Measurements from ENCODE around the gene DDX21. TPM values are rescaled to one million over a fixed set of nuclear protein-coding genes. Genes with fewer than 3 reads are reported as not detected.
A peak's percentile ranks its signal among the peaks of the same experiment; 100 is the strongest.

Gene DDX21
- total and polyA plus RNA-seq, 9 of the 15 experiments (the other 6 are each of a cell fraction or from before 2014, with no cell fraction given), result 143 to 365 (median 281) TPM

DNA sequence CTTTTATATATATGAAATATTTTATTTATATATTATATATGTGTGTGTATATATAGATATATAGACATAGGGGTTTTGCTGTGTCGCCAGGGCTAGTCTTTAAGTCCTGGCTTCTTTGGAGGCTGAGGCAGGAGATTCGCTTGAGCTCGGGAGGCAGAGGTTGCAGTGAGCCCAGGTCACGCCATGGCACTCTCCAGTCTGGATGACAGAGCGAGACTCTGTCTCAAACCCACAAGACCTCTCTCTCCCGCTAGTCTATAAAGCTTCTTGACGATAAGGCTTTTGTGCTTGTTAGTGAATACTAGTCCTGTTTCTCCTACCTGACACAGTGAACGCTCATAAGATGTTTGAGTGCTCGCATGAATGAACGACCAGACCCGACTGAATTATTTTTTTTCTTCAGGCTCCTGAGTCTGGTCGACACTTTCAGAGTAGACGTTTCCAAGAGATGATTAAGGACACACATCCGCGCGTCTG lies 577 bp upstream of the DDX21 start (continued):
- TF ChIP-seq, protein P1, sequence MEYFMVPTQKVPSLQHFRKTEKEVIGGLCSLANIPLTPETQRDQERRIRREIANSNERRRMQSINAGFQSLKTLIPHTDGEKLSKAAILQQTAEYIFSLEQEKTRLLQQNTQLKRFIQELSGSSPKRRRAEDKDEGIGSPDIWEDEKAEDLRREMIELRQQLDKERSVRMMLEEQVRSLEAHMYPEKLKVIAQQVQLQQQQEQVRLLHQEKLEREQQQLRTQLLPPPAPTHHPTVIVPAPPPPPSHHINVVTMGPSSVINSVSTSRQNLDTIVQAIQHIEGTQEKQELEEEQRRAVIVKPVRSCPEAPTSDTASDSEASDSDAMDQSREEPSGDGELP (CRISPR knock-in tag; IDR thresholded peaks at IDR 0.05; ENCODE audit: borderline replicate concordance), result no peak
- no peak for TF ChIP-seq CBFA2T3 (IDR thresholded peaks at IDR 0.05)
- TF ChIP-seq, protein P2, sequence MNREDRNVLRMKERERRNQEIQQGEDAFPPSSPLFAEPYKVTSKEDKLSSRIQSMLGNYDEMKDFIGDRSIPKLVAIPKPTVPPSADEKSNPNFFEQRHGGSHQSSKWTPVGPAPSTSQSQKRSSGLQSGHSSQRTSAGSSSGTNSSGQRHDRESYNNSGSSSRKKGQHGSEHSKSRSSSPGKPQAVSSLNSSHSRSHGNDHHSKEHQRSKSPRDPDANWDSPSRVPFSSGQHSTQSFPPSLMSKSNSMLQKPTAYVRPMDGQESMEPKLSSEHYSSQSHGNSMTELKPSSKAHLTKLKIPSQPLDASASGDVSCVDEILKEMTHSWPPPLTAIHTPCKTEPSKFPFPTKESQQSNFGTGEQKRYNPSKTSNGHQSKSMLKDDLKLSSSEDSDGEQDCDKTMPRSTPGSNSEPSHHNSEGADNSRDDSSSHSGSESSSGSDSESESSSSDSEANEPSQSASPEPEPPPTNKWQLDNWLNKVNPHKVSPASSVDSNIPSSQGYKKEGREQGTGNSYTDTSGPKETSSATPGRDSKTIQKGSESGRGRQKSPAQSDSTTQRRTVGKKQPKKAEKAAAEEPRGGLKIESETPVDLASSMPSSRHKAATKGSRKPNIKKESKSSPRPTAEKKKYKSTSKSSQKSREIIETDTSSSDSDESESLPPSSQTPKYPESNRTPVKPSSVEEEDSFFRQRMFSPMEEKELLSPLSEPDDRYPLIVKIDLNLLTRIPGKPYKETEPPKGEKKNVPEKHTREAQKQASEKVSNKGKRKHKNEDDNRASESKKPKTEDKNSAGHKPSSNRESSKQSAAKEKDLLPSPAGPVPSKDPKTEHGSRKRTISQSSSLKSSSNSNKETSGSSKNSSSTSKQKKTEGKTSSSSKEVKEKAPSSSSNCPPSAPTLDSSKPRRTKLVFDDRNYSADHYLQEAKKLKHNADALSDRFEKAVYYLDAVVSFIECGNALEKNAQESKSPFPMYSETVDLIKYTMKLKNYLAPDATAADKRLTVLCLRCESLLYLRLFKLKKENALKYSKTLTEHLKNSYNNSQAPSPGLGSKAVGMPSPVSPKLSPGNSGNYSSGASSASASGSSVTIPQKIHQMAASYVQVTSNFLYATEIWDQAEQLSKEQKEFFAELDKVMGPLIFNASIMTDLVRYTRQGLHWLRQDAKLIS (CRISPR knock-in tag; IDR thresholded peaks at IDR 0.05), result no peak
- TF ChIP-seq LCOR (CRISPR knock-in tag; IDR thresholded peaks at IDR 0.05), result no peak; the same call in 1 of the 2 replicates
- TF ChIP-seq TAF1 (IDR thresholded peaks at IDR 0.05; ENCODE audit: control insufficient read depth, extremely low read depth, insufficient read depth, low read length, severe bottlenecking), result no peak
- no peak for TF ChIP-seq BRD4 (IDR thresholded peaks at IDR 0.05)
- no peak for TF ChIP-seq ZNF780A (CRISPR knock-in tag; IDR thresholded peaks at IDR 0.05)
- no peak for TF ChIP-seq SAFB2 (IDR thresholded peaks at IDR 0.05; ENCODE audit: borderline replicate concordance, low read depth, low read length, severe bottlenecking)
- TF ChIP-seq ZFP30 (CRISPR knock-in tag; IDR thresholded peaks at IDR 0.05; ENCODE audit: borderline replicate concordance), result no peak
- no peak for TF ChIP-seq ETV5 (CRISPR knock-in tag; IDR thresholded peaks at IDR 0.05; ENCODE audit: low read depth)
- TF ChIP-seq BDP1 (IDR thresholded peaks at IDR 0.05; ENCODE audit: insufficient read depth, insufficient read length), result no peak
- TF ChIP-seq RAD51 (IDR thresholded peaks at IDR 0.05; ENCODE audit: borderline replicate concordance, low read depth), result no peak
- TF ChIP-seq FOXK1 (CRISPR knock-in tag; IDR thresholded peaks at IDR 0.05; ENCODE audit: borderline replicate concordance), result no peak
- no peak for TF ChIP-seq ELF1 (tag; IDR thresholded peaks at IDR 0.05)
- 0 out of 2 replicates have a peak, but pooled peaks have one; percentile 29 for TF ChIP-seq TEAD4 (IDR thresholded peaks at IDR 0.05; ENCODE audit: low read length)
- no peak for TF ChIP-seq TEAD4 (CRISPR knock-in tag; IDR thresholded peaks at IDR 0.05; ENCODE audit: borderline replicate concordance)
- TF ChIP-seq, protein P3, sequence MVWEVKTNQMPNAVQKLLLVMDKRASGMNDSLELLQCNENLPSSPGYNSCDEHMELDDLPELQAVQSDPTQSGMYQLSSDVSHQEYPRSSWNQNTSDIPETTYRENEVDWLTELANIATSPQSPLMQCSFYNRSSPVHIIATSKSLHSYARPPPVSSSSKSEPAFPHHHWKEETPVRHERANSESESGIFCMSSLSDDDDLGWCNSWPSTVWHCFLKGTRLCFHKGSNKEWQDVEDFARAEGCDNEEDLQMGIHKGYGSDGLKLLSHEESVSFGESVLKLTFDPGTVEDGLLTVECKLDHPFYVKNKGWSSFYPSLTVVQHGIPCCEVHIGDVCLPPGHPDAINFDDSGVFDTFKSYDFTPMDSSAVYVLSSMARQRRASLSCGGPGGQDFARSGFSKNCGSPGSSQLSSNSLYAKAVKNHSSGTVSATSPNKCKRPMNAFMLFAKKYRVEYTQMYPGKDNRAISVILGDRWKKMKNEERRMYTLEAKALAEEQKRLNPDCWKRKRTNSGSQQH (CRISPR knock-in tag; IDR thresholded peaks at IDR 0.05), result no peak
- TF ChIP-seq STAT6 (CRISPR knock-in tag; IDR thresholded peaks at IDR 0.05), result no peak
- TF ChIP-seq JUN (IDR thresholded peaks at IDR 0.05; ENCODE audit: borderline replicate concordance, low read depth, low read length), result no peak
- peak; percentile 19; the same call in 1 of the 2 replicates for TF ChIP-seq JUN (CRISPR knock-in tag; IDR thresholded peaks at IDR 0.05; ENCODE audit: borderline replicate concordance)
- no peak for TF ChIP-seq RFX5 (IDR thresholded peaks at IDR 0.05; ENCODE audit: low read depth, low read length)

All from K562 (cell line).